ENCODE data around the gene PDE4D. TPM values are rescaled to one million over a fixed set of nuclear protein-coding genes. Genes with fewer than 3 reads are reported as not detected.

Gene PDE4D
- total and polyA plus RNA-seq, 2 donors (not counting 1 experiment from before 2014, with no cell fraction given) = 14.9 to 171 TPM

DNA sequence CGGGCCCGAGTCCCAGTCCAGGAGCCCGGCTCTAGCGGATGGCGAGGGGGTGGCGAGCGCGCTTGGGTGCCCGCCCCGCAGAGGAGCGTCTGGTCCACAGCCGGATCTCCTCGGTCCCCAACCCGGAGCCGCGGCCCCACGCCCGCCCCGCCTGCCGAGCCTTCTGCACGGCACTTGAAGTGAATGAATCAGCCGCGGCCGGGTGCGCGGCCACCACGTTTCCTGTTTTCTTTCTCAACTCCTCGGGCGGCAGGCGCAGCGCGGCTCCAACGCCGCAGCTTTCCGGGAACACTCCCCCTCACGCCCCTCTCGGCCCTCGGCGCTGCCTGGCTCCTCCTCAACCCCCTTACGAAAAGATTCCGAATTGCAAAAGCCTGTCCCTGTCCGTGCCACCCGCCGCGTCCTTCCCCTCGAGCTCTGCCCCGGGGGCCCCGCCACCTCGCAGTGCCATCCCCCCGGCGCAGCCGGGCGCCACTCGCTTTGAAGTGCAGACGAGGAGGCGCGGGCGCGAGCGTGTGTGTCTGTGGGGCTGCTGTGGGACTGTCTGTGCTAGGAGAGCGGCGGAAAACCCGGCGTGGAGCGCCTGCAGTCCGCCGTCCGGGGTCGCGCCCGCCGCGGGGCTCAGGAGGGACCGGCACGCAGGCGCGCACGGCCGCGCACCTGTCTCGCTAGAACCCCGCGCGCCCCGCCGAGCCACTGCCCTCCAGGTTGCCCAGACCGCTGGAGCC, 854.1 kb downstream of the PDE4D start:
- peaks cover 0 to 27% (median 13%) of the 10 kb centered on the region in 4 experiments for H3K27me3 ChIP-seq (replicated peaks in 1 of 4; ENCODE audit: control extremely low read depth in 1 of 4, control insufficient read depth in 3 of 4, insufficient read depth in 4 of 4, low read length in 3 of 4)
- TF ChIP-seq EZH2 (IDR thresholded peaks at IDR 0.05; ENCODE audit: borderline replicate concordance, insufficient read depth, low read depth, low read length, poor library complexity, severe bottlenecking) = no peak
- TF ChIP-seq, protein P1, sequence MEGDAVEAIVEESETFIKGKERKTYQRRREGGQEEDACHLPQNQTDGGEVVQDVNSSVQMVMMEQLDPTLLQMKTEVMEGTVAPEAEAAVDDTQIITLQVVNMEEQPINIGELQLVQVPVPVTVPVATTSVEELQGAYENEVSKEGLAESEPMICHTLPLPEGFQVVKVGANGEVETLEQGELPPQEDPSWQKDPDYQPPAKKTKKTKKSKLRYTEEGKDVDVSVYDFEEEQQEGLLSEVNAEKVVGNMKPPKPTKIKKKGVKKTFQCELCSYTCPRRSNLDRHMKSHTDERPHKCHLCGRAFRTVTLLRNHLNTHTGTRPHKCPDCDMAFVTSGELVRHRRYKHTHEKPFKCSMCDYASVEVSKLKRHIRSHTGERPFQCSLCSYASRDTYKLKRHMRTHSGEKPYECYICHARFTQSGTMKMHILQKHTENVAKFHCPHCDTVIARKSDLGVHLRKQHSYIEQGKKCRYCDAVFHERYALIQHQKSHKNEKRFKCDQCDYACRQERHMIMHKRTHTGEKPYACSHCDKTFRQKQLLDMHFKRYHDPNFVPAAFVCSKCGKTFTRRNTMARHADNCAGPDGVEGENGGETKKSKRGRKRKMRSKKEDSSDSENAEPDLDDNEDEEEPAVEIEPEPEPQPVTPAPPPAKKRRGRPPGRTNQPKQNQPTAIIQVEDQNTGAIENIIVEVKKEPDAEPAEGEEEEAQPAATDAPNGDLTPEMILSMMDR (IDR thresholded peaks at IDR 0.05) = no peak
- Mint-ChIP-seq H3K4me1 (peaks cover 30% of the 10 kb centered on the region), H3K4me3 (peak overlapping the region; percentile 96), H3K27me3 (peaks cover 28% of the 10 kb centered on the region), H3K9me3 (ENCODE audit: insufficient read depth) (no peaks in the 10 kb centered on the region), H3K27ac (peak overlapping the region; percentile 93)
- intact Hi-C loops (cut with micrococcal nuclease) = loop anchor here (1.0 to 10.0 kb wide), 5 partner anchors 88 to 755 kb away; no protein-coding TSS in a partner anchor
- peaks cover 20% of the 10 kb centered on the region in 2 donors for H3K4me1 ChIP-seq (ENCODE audit: control insufficient read depth in 2 of 2, insufficient read depth in 2 of 2, low read length in 2 of 2)
- no peaks in the 10 kb centered on the region for H3K79me2 ChIP-seq (ENCODE audit: control insufficient read depth, insufficient read depth, low read length)
- peak; percentile 75 for ATAC-seq (ENCODE audit: low read depth)
- ChIA-PET CTCF (interaction anchor here (0.8 to 1.4 kb wide), 3 partner anchors 85 to 135 kb away, joined by 3 to 9 read pairs (median 3); no protein-coding TSS in a partner anchor), POLR2A (interaction anchor here (1.5 kb wide), 1 partner anchor 88 kb away, joined by 9 read pairs; no protein-coding TSS in a partner anchor)
- H3K27ac ChIP-seq (ENCODE audit: low read length in 2 of 2) = no peak overlapping the region
- no peaks in the 10 kb centered on the region for H3K9me3 ChIP-seq (ENCODE audit: control extremely low read depth in 1 of 3, control insufficient read depth in 2 of 3, insufficient read depth in 1 of 3, low read length in 2 of 3)
- no peaks in the 10 kb centered on the region for H3K36me3 ChIP-seq (replicated peaks in 1 of 2; ENCODE audit: control extremely low read depth in 1 of 2, control insufficient read depth in 1 of 2, extremely low read depth in 1 of 2, insufficient read depth in 2 of 2, low read length in 1 of 2)
- H3K9ac ChIP-seq (ENCODE audit: low read length) = peak overlapping the region; percentile 67
- WGBS (ENCODE audit: insufficient coverage) = under 1% methylated on average over 87 of the region's 87 CpGs
- peak overlapping the region; percentile 90 for H3K4me2 ChIP-seq (replicated peaks; ENCODE audit: low read depth, low read length, poor library complexity, severe bottlenecking)
- H2AFZ ChIP-seq (ENCODE audit: insufficient read depth, low read depth, low read length, poor library complexity, severe bottlenecking) = peak overlapping the region; percentile 69
- H3K4me3 ChIP-seq (ENCODE audit: control extremely low read depth in 1 of 5, extremely low read depth in 1 of 5, insufficient read depth in 1 of 5, low read depth in 2 of 5, low read length in 4 of 5) = peak overlapping the region; percentile 31 to 66 (median 53)
- peak; percentile 68 for DNase-seq
- H4K20me1 ChIP-seq (ENCODE audit: control insufficient read depth, insufficient read depth, low read length, poor library complexity, severe bottlenecking) = no peaks in the 10 kb centered on the region
